HG03135 (cell line): Measurements from ENCODE around the gene NR2C2AP.

Source experiments
- ATAC-seq: cut with Tn5 transposase; IDR thresholded peaks from one replicate; pipeline ENCODE4 v1.9.1; 2021; ENCODE audit warnings: mild to moderate bottlenecking, moderate library complexity; ENCODE audit not compliant: unreplicated experiment

Gene NR2C2AP

GRCh38 chr19:19215792-19216191 is 12.6 kb upstream of the NR2C2AP start:
- no peak for ATAC-seq

GRCh38 chr19:19214892-19215291 is 11.7 kb upstream of the NR2C2AP start:
- ATAC-seq: no peak

- ATAC-seq: no peak
Observed at GRCh38 chr19:19214159-19214490, 10.9 kb upstream of the NR2C2AP start.

GRCh38 chr19:19213426-19214158 is 10.4 kb upstream of the NR2C2AP start:
- no peak for ATAC-seq

GRCh38 chr19:19212916-19213315 is 9.7 kb upstream of the NR2C2AP start:
- no peak for ATAC-seq

- ATAC-seq: no peak
Observed at GRCh38 chr19:19211499-19212420, 8.5 kb upstream of the NR2C2AP start, which contains the start of gene NCAN. TSS of gene NCAN (plus strand) at chr19:19211958. CDS start at chr19:19216954, 4,996 bp downstream.

- no peak for ATAC-seq
Observed at GRCh38 chr19:19209372-19209771, 6.2 kb upstream of the NR2C2AP start.

GRCh38 chr19:19207637-19208572 is 4.7 kb upstream of the NR2C2AP start:
- ATAC-seq: no peak

GRCh38 chr19:19206938-19207337 is 3.7 kb upstream of the NR2C2AP start:
- ATAC-seq: no peak

GRCh38 chr19:19205416-19206410 is 2.5 kb upstream of the NR2C2AP start:
- no peak for ATAC-seq

- no peak for ATAC-seq
Observed at GRCh38 chr19:19204181-19204580, 967 bp upstream of the NR2C2AP start.

- ATAC-seq: peak; percentile 20
Observed at GRCh38 chr19:19202707-19203011, 555 bp downstream of the NR2C2AP start.

- ATAC-seq: no peak
Observed at GRCh38 chr19:19201697-19202630, 1.2 kb downstream of the NR2C2AP start.

GRCh38 chr19:19193926-19194325 is 9.3 kb downstream of the NR2C2AP start:
- ATAC-seq: no peak

- no peak for ATAC-seq
Observed at GRCh38 chr19:19192910-19193423, 10.2 kb downstream of the NR2C2AP start.

- peak; percentile 83 for ATAC-seq
Observed at GRCh38 chr19:19192078-19192882, 10.9 kb downstream of the NR2C2AP start, which contains the start of the genes BORCS8 and RFXANK. TSS of gene BORCS8 (minus strand) at chr19:19192152. CDS start at chr19:19192117, 35 bp downstream. TSS of gene RFXANK (plus strand) at chr19:19192258. CDS start at chr19:19193947, 1,689 bp downstream.

GRCh38 chr19:19191768-19192077 is 11.5 kb downstream of the NR2C2AP start:
- ATAC-seq: no peak

GRCh38 chr19:19186742-19187141 is 16.5 kb downstream of the NR2C2AP start:
- ATAC-seq: no peak
